DOHH2 (cell line): ENCODE measurements around the gene ZNF280D.

Experiments
- CTCF ChIP-seq: fragments of 200-600 bp; sonication (generic); IDR thresholded peaks from one replicate; pipeline ENCODE4 v1.5.1; 2014; ENCODE audit warnings: antibody characterized with exemption, mild to moderate bottlenecking, low read depth, low read length; ENCODE audit not compliant: poor library complexity, severe bottlenecking
- EZH2phosphoT487 ChIP-seq: fragments of 200-600 bp; sonication (generic); IDR thresholded peaks from 2 replicates; pipeline ENCODE4 v1.6.1; 2017; ENCODE audit warnings: borderline replicate concordance, mild to moderate bottlenecking, antibody characterized with exemption, low read length, moderate library complexity, mixed read lengths

- TF ChIP-seq CTCF, result no peak
- TF ChIP-seq EZH2phosphoT487, result no peak
Measured at GRCh38 chr15:56725386-56725785, 7.9 kb downstream of the ZNF280D start.
